PC-9 (cell line): ENCODE results near the gene ZDHHC21.

Experiments
- CTCF ChIP-seq: fragments of 200-600 bp; sonication (generic); conservative IDR thresholded peaks from 2 replicates; pipeline ENCODE4 v1.6.1; 2017; ENCODE audit warnings: mixed run types, antibody characterized with exemption, mild to moderate bottlenecking, moderate library complexity
- EZH2 ChIP-seq: fragments of 200-600 bp; sonication (generic); IDR thresholded peaks from 2 replicates; pipeline ENCODE4 v1.8.0; 2017; ENCODE audit warnings: antibody characterized with exemption, low read depth

- no peak for TF ChIP-seq EZH2
- TF ChIP-seq CTCF = no peak
Observed at GRCh38 chr9:14565352-14566016, 127.7 kb downstream of the ZDHHC21 start.
